ENCODE data around the gene SHB.

GRCh38 chr9:37941253-37941652 lies 127.8 kb downstream of the SHB start:
- no peak for TF ChIP-seq ZNF396 (CRISPR knock-in tag; IDR thresholded peaks at IDR 0.05; ENCODE audit: borderline replicate concordance)
- TF ChIP-seq CTCF (IDR thresholded peaks at IDR 0.05) = no peak
- TF ChIP-seq USF1 (CRISPR knock-in tag; IDR thresholded peaks at IDR 0.05) = no peak
- TF ChIP-seq PREB (CRISPR knock-in tag; IDR thresholded peaks at IDR 0.05; ENCODE audit: borderline replicate concordance) = no peak
- no peak for TF ChIP-seq SMAD4 (CRISPR knock-in tag; IDR thresholded peaks at IDR 0.05)
- no peak for TF ChIP-seq HMGXB4 (CRISPR knock-in tag; IDR thresholded peaks at IDR 0.05)
- no peak for TF ChIP-seq ESRRA (CRISPR knock-in tag; IDR thresholded peaks at IDR 0.05; ENCODE audit: borderline replicate concordance)
- TF ChIP-seq ZMAT4 (CRISPR knock-in tag; IDR thresholded peaks at IDR 0.05) = no peak
- TF ChIP-seq USF2 (CRISPR knock-in tag; IDR thresholded peaks at IDR 0.05) = no peak
- TF ChIP-seq ZBTB21 (CRISPR knock-in tag; IDR thresholded peaks at IDR 0.05; ENCODE audit: borderline replicate concordance) = no peak
- TF ChIP-seq FOXP4 (CRISPR knock-in tag; IDR thresholded peaks at IDR 0.05) = no peak
- TF ChIP-seq GABPB1 (CRISPR knock-in tag; IDR thresholded peaks at IDR 0.05) = no peak

Measured in WTC11 (cell line).